OCI-LY7 (cell line): ENCODE data around the gene TMEM255B. TPM values are rescaled to one million over a fixed set of nuclear protein-coding genes. Genes with fewer than 3 reads are reported as not detected.

ENCODE experiments used
- BruUV-seq: library from RNA; stranded (reverse); fragments of 400-500 nt; replicated peaks from 2 replicates; lab custom pipeline; 2021; lab: Mats Ljungman, UMichigan
- CTCF ChIA-PET: fragments of 300-600 bp; sonication (Branson Sonifier 250); formaldehyde crosslinking; loops from one replicate; lab custom pipeline; 2022; ENCODE audit warnings: antibody characterized with exemption; ENCODE audit not compliant: unreplicated experiment; lab: Charles Lee
- POLR2A ChIA-PET: fragments of 300-600 bp; sonication (Branson Sonifier 250); formaldehyde crosslinking; loops from one replicate; lab custom pipeline; 2022; ENCODE audit warnings: antibody characterized with exemption; lab: Charles Lee
- DNase-seq: peaks from one replicate; pipeline ENCODE4 v3.0.0-alpha.2; 2015; ENCODE audit warnings: low spot score
- H2AFZ ChIP-seq: fragments of 200-600 bp; sonication (generic), shearing (Covaris generic); 2 replicates; pipeline ENCODE4 v1.6.1; 2014; ENCODE audit warnings: mild to moderate bottlenecking, antibody characterized with exemption, low read length, moderate library complexity
- H3K27ac ChIP-seq: fragments of 200-600 bp; sonication (generic); 2 replicates; pipeline ENCODE4 v1.5.1; 2014; ENCODE audit warnings: mixed run types, low read depth, mild to moderate bottlenecking, moderate library complexity, low read length, inconsistent platforms; ENCODE audit not compliant: poor library complexity, severe bottlenecking
- H3K36me3 ChIP-seq: fragments of 200-600 bp; sonication (generic); 2 replicates; pipeline ENCODE4 v1.6.1; 2014; ENCODE audit warnings: mild to moderate bottlenecking, antibody characterized with exemption, low read length, moderate library complexity, mixed read lengths; ENCODE audit not compliant: insufficient read depth
- H3K4me1 ChIP-seq: fragments of 200-600 bp; sonication (generic); 2 replicates; pipeline ENCODE4 v1.5.1; 2014; ENCODE audit warnings: mild to moderate bottlenecking, low read length; ENCODE audit not compliant: insufficient read depth, poor library complexity, severe bottlenecking
- H3K4me2 ChIP-seq: fragments of 200-600 bp; sonication (generic); 2 replicates; pipeline ENCODE4 v1.6.1; 2014; ENCODE audit warnings: mild to moderate bottlenecking, low read length
- H3K4me3 ChIP-seq: fragments of 200-600 bp; sonication (generic); 2 replicates; pipeline ENCODE4 v1.5.1; 2014; ENCODE audit warnings: mild to moderate bottlenecking, low read depth, low read length; ENCODE audit not compliant: poor library complexity, severe bottlenecking
- H3K79me2 ChIP-seq: fragments of 200-600 bp; sonication (generic); 2 replicates; pipeline ENCODE4 v1.6.1; 2016; ENCODE audit warnings: low read depth, mild to moderate bottlenecking, low read length, moderate library complexity, mixed read lengths; ENCODE audit not compliant: insufficient read depth
- H3K9me2 ChIP-seq: fragments of 200-600 bp; sonication (generic); 2 replicates; pipeline ENCODE4 v1.6.1; 2016; ENCODE audit warnings: mild to moderate bottlenecking, low read length, mixed read lengths; ENCODE audit not compliant: insufficient read depth
- H3K9me3 ChIP-seq: fragments of 200-600 bp; sonication (generic); 2 replicates; pipeline ENCODE4 v1.6.1; 2014; ENCODE audit warnings: mild to moderate bottlenecking, mixed run types, low read length, mixed read lengths
- H4K20me1 ChIP-seq: fragments of 200-600 bp; sonication (generic); 2 replicates; pipeline ENCODE4 v1.6.1; 2014; ENCODE audit warnings: mild to moderate bottlenecking, antibody characterized with exemption, low read length, moderate library complexity, mixed read lengths; ENCODE audit not compliant: insufficient read depth
- EZH2phosphoT487 ChIP-seq: fragments of 200-600 bp; sonication (generic); IDR thresholded peaks from 2 replicates; pipeline ENCODE4 v1.6.1; 2018; ENCODE audit warnings: low read depth, borderline replicate concordance, mild to moderate bottlenecking, mixed run types, antibody characterized with exemption, low read length, moderate library complexity, mixed read lengths
- intact Hi-C: fragments of 100-400 bp; cut with micrococcal nuclease; formaldehyde crosslinking; loops from one replicate; pipeline ENCODE4 v1.10.0; 2022; ENCODE audit not compliant: unreplicated experiment
- total RNA-seq, 2 experiments: library from RNA; depleted of rRNA in 1 of 2; stranded (reverse); fragments of >200 nt in 1 of 2; shearing (Covaris generic) in 1 of 2; gene quantifications; 2 replicates each; pipeline ENCODE4 v1.2.3, GENCODE V29; 2014 to 2022
- TF ChIP-seq, protein P1 (sequence below): fragments of 200-600 bp; sonication (generic); conservative IDR thresholded peaks from 2 replicates; pipeline ENCODE4 v1.5.1; 2014; ENCODE audit warnings: mild to moderate bottlenecking, antibody characterized with exemption, low read length, moderate library complexity, mixed read lengths

TMEM255B gene
- total RNA-seq, 2 experiments from 2014 or later, result 2.6 to 6.8 TPM

DNA sequence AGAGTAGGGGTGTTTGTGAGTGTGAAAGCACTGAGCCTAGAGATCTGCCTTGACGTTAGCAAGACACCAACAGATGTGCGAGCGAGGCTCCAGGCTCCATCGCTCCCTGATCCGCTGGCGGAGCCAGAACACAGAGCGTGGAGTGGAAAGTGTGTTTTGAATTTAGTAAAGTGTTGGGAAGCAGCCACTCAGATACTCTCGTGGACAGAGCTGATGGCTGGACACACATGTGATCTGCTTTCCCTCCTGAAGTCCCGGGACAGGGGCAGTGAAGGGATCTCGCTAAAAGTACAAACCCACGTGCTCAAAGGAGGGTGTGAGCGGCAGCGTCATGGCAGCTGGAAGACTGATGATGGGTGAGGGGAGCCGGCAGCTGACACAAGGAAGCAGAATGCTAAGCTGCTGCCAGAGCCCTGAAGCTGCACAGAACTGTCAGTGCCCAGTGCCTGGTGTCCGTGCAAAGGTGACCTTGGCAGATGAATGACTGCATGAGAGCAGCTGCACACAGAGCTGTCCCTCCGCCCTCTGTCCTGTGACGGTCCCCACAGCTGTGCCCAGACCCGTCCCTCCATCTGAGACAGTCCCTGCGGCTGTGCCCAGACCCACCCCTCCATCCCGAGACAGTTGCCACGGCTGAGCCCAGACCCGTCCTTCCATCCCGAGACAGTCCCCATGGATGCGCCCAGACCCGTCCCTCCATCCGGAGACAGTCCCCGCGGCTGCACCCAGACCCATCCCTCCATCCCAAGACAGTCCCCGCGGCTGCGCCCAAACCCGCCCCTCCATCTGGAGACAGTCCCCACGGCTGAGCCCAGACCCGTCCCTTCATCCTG is 29.6 kb upstream of the TMEM255B start:
- H3K4me1 ChIP-seq, result no peaks in the 10 kb centered on the region
- CTCF ChIA-PET, result no interaction called here
- no peak overlapping the region for H3K4me2 ChIP-seq
- H3K4me3 ChIP-seq, result no peak overlapping the region
- no peak for DNase-seq
- no peak overlapping the region for H3K27ac ChIP-seq
- POLR2A ChIA-PET, result interaction anchor here (0.5 kb wide), 1 partner anchor 1680 kb away, joined by 3 read pairs; no protein-coding TSS in a partner anchor
- no peaks in the 10 kb centered on the region for H3K36me3 ChIP-seq
- no peaks in the 10 kb centered on the region for H3K79me2 ChIP-seq
- H3K9me2 ChIP-seq, result no peaks in the 10 kb centered on the region
- TF ChIP-seq EZH2phosphoT487, result no peak
- TF ChIP-seq, protein P1, sequence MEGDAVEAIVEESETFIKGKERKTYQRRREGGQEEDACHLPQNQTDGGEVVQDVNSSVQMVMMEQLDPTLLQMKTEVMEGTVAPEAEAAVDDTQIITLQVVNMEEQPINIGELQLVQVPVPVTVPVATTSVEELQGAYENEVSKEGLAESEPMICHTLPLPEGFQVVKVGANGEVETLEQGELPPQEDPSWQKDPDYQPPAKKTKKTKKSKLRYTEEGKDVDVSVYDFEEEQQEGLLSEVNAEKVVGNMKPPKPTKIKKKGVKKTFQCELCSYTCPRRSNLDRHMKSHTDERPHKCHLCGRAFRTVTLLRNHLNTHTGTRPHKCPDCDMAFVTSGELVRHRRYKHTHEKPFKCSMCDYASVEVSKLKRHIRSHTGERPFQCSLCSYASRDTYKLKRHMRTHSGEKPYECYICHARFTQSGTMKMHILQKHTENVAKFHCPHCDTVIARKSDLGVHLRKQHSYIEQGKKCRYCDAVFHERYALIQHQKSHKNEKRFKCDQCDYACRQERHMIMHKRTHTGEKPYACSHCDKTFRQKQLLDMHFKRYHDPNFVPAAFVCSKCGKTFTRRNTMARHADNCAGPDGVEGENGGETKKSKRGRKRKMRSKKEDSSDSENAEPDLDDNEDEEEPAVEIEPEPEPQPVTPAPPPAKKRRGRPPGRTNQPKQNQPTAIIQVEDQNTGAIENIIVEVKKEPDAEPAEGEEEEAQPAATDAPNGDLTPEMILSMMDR, result no peak
- BruUV-seq, result no TSS peak
- H2AFZ ChIP-seq, result no peak overlapping the region
- H4K20me1 ChIP-seq, result no peaks in the 10 kb centered on the region
- intact Hi-C loops, result no loop called here
- no peaks in the 10 kb centered on the region for H3K9me3 ChIP-seq

DNA sequence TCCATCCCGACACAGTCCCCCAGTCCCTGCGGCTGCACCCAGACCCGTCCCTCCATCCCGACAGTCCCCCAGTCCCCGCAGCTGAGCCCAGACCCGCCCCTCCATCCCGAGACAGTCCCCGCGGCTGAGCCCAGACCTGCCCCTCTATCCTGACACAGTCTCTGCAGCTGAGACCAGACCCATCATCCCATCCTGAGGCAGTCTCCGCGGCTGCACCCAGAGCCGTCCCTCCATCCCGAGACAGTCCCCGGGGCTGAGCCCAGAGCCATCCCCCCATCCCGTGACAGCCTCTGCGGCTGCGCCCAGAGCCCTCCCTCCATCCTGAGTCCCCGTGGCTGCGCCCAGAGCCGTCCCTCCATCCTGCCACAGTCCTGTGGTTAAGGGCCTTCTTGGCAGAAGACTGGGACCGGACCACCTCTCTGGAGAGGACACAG is 28.8 kb upstream of the TMEM255B start:
- Histone ChIP-seq H3K9me2 (no peaks in the 10 kb centered on the region), H3K4me3 (no peak overlapping the region), H3K79me2 (no peaks in the 10 kb centered on the region), H4K20me1 (no peaks in the 10 kb centered on the region), H3K9me3 (no peaks in the 10 kb centered on the region), H3K27ac (no peak overlapping the region), H2AFZ (no peak overlapping the region), H3K36me3 (no peaks in the 10 kb centered on the region), H3K4me2 (no peak overlapping the region), H3K4me1 (no peaks in the 10 kb centered on the region)
- DNase-seq, result no peak
- no TSS peak for BruUV-seq
- ChIA-PET CTCF (no interaction called here), POLR2A (no interaction called here)
- TF ChIP-seq EZH2phosphoT487, result no peak
- TF ChIP-seq, protein P1, result no peak
- intact Hi-C loops, result no loop called here

DNA sequence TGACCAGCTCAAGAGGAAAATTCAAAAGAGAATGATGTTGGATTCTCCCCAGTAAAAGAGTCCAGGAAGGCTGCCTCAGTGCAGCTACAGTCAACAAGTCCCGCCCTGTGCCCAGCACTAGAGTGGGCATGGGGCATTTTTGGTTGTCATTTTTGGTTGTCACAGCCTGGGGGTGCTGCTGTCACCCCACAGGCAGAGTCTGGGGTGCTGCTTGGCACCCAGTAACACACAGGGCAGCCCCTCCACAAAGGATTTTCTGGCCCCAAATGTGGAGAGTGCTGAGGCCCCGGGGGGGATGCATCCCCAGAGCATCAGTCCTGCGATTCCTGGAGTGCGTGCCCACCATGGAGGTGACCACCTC is 28.2 kb upstream of the TMEM255B start:
- POLR2A ChIA-PET, result no interaction called here

More for the DNA sequence above, 28.2 kb upstream of the TMEM255B start:
- DNase-seq, result no peak
- H3K79me2 ChIP-seq, result no peaks in the 10 kb centered on the region
- no peaks in the 10 kb centered on the region for H3K36me3 ChIP-seq
- no peak overlapping the region for H3K4me2 ChIP-seq
- no TSS peak for BruUV-seq
- CTCF ChIA-PET, result no interaction called here
- H3K9me2 ChIP-seq, result no peaks in the 10 kb centered on the region
- no peak overlapping the region for H3K27ac ChIP-seq
- intact Hi-C loops, result no loop called here
- H3K9me3 ChIP-seq, result no peaks in the 10 kb centered on the region
- H4K20me1 ChIP-seq, result no peaks in the 10 kb centered on the region
- H2AFZ ChIP-seq, result no peak overlapping the region
- TF ChIP-seq EZH2phosphoT487, result no peak
- TF ChIP-seq, protein P1, result no peak
- H3K4me3 ChIP-seq, result no peak overlapping the region
- H3K4me1 ChIP-seq, result no peaks in the 10 kb centered on the region
